ENCODE data around the gene RGS3.

The RGS3 gene

GRCh38 chr9:113599646-113600022 lies 136.1 kb downstream of the RGS3 start:
- no peaks in the 10 kb centered on the region for H4K20me1 ChIP-seq (ENCODE audit: insufficient read depth, low read length)
- H3K9me2 ChIP-seq (ENCODE audit: low read depth, low read length), result no peaks in the 10 kb centered on the region
- H3K36me3 ChIP-seq (ENCODE audit: insufficient read depth, low read length), result no peaks in the 10 kb centered on the region
- no peak overlapping the region for H2AFZ ChIP-seq (ENCODE audit: low read length)
- no peak overlapping the region for H3K4me2 ChIP-seq (ENCODE audit: low read length)
- TF ChIP-seq EZH2 (IDR thresholded peaks at IDR 0.05; ENCODE audit: borderline replicate concordance, low read length), result no peak
- TF ChIP-seq, protein P1, sequence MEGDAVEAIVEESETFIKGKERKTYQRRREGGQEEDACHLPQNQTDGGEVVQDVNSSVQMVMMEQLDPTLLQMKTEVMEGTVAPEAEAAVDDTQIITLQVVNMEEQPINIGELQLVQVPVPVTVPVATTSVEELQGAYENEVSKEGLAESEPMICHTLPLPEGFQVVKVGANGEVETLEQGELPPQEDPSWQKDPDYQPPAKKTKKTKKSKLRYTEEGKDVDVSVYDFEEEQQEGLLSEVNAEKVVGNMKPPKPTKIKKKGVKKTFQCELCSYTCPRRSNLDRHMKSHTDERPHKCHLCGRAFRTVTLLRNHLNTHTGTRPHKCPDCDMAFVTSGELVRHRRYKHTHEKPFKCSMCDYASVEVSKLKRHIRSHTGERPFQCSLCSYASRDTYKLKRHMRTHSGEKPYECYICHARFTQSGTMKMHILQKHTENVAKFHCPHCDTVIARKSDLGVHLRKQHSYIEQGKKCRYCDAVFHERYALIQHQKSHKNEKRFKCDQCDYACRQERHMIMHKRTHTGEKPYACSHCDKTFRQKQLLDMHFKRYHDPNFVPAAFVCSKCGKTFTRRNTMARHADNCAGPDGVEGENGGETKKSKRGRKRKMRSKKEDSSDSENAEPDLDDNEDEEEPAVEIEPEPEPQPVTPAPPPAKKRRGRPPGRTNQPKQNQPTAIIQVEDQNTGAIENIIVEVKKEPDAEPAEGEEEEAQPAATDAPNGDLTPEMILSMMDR (IDR thresholded peaks at IDR 0.05; ENCODE audit: low read length), result no peak
- H3K9ac ChIP-seq (ENCODE audit: low read length), result no peak overlapping the region
- no peaks in the 10 kb centered on the region for H3K27me3 ChIP-seq (ENCODE audit: insufficient read depth, low read length)
- peaks cover 17% of the 10 kb centered on the region for H3K4me1 ChIP-seq (ENCODE audit: insufficient read depth, low read length, severe bottlenecking)
- H3K4me3 ChIP-seq (ENCODE audit: low read depth, low read length, poor library complexity, severe bottlenecking), result no peak overlapping the region
- H3K27ac ChIP-seq (ENCODE audit: low read depth, low read length, poor library complexity, severe bottlenecking), result no peak overlapping the region
- H3F3A ChIP-seq (ENCODE audit: insufficient read depth, low read length), result no peaks in the 10 kb centered on the region
- H3K79me2 ChIP-seq (ENCODE audit: insufficient read depth, low read length), result no peaks in the 10 kb centered on the region
- H3K9me3 ChIP-seq (ENCODE audit: low read length), result no peaks in the 10 kb centered on the region

DNA sequence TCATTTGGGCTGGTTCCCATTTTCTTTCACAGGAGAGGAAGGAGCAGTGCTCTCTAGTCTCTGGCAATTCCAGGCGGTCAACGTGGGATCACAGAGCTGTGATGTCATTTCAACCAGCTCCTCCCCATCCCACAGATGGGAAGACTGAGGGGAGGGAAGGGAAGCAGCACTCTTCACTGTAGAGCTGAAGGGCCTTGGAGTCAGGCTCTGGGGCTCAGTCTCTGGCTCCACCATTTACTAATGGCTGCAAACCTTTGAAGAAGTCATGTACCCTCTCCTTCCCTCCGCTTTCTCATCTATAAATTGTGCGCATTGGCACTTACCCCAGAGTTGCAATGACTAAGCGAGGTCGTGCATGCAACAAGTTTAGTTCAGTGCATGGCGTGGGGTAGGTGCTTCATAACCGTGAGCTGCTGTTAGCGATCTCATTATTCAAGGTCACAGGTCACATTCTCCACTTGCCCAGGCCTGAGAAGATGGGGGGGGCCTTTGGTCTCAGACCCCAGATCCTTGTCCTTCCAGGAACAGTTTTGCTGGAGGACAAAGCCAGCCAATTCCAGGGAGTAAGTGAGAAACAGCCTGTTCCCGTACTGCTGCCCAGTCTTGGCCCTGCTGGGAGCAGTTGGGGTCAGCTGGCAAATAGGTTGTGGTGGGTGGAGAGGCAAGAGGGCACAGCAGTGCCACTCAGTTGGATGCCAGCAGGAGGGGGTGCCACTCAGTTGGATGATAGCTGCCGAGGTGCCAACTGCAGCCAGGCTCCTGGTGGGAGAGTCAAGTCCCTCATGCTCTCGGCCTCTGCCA lies 136.7 kb downstream of the RGS3 start:
- peaks cover 17% of the 10 kb centered on the region for H3K4me1 ChIP-seq (ENCODE audit: insufficient read depth, low read length, severe bottlenecking)

DNA sequence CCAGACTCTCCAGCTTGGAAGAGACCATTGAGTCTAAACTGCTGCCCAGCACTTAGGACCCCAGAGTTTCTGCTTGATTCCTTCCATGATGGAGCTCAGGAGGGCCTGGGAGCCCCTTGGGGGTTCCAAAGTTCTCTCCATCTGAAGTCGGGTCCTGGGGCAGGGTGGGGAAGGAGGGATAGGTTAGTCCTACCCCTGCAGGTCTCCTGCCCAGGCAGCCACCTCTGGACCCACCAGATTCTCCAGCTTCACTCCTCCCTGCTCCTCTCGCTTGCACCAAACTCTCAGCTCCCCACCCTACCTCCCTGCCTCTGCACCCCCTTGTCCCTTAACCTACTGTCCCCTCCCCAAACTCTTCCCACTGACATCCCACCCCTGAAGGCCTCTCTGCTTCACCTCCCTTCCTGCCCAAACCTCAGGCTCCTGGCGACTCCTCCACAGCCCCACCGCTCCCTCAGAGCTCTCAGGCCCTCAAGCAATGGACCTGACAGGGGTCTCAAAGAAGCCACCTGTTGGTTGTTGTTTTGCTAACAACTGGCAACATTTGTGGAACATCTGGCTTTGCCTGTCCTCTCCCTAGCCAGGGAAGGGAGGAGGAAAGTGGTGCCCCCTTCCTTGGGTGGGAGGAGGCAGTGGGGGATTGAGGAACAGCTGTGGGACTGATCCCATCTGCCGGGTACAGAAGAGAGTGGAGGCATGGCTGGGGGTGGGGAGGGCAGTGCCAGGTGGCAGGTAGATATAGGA lies 137.5 kb downstream of the RGS3 start:
- H3K27me3 ChIP-seq (ENCODE audit: insufficient read depth, low read length), result no peaks in the 10 kb centered on the region
- no peaks in the 10 kb centered on the region for H3K79me2 ChIP-seq (ENCODE audit: insufficient read depth, low read length)
- H3K36me3 ChIP-seq (ENCODE audit: insufficient read depth, low read length), result no peaks in the 10 kb centered on the region
- H4K20me1 ChIP-seq (ENCODE audit: insufficient read depth, low read length), result no peaks in the 10 kb centered on the region
- H3K9ac ChIP-seq (ENCODE audit: low read length), result no peak overlapping the region
- no peaks in the 10 kb centered on the region for H3K9me3 ChIP-seq (ENCODE audit: low read length)
- no peak overlapping the region for H3K27ac ChIP-seq (ENCODE audit: low read depth, low read length, poor library complexity, severe bottlenecking)
- no peaks in the 10 kb centered on the region for H3F3A ChIP-seq (ENCODE audit: insufficient read depth, low read length)
- TF ChIP-seq, protein P1 (IDR thresholded peaks at IDR 0.05; ENCODE audit: low read length), result no peak
- no peak for TF ChIP-seq EZH2 (IDR thresholded peaks at IDR 0.05; ENCODE audit: borderline replicate concordance, low read length)
- no peak overlapping the region for H3K4me3 ChIP-seq (ENCODE audit: low read depth, low read length, poor library complexity, severe bottlenecking)
- H3K4me2 ChIP-seq (ENCODE audit: low read length), result no peak overlapping the region
- H2AFZ ChIP-seq (ENCODE audit: low read length), result no peak overlapping the region
- H3K9me2 ChIP-seq (ENCODE audit: low read depth, low read length), result no peaks in the 10 kb centered on the region
- peaks cover 17% of the 10 kb centered on the region for H3K4me1 ChIP-seq (ENCODE audit: insufficient read depth, low read length, severe bottlenecking)

More for the DNA sequence above, 136.7 kb downstream of the RGS3 start:
- H3K27me3 ChIP-seq (ENCODE audit: insufficient read depth, low read length), result no peaks in the 10 kb centered on the region
- H3F3A ChIP-seq (ENCODE audit: insufficient read depth, low read length), result no peaks in the 10 kb centered on the region
- no peaks in the 10 kb centered on the region for H3K9me2 ChIP-seq (ENCODE audit: low read depth, low read length)
- H3K4me3 ChIP-seq (ENCODE audit: low read depth, low read length, poor library complexity, severe bottlenecking), result no peak overlapping the region
- TF ChIP-seq, protein P1 (IDR thresholded peaks at IDR 0.05; ENCODE audit: low read length), result no peak
- no peak overlapping the region for H3K4me2 ChIP-seq (ENCODE audit: low read length)
- H3K79me2 ChIP-seq (ENCODE audit: insufficient read depth, low read length), result no peaks in the 10 kb centered on the region
- no peaks in the 10 kb centered on the region for H3K9me3 ChIP-seq (ENCODE audit: low read length)
- no peaks in the 10 kb centered on the region for H3K36me3 ChIP-seq (ENCODE audit: insufficient read depth, low read length)
- H3K27ac ChIP-seq (ENCODE audit: low read depth, low read length, poor library complexity, severe bottlenecking), result no peak overlapping the region
- H3K9ac ChIP-seq (ENCODE audit: low read length), result no peak overlapping the region
- H2AFZ ChIP-seq (ENCODE audit: low read length), result no peak overlapping the region
- no peaks in the 10 kb centered on the region for H4K20me1 ChIP-seq (ENCODE audit: insufficient read depth, low read length)
